DND-41 (cell line): ENCODE data around the gene TUFT1.

Experiments used
- ATAC-seq: fragments of 200-7000 bp; cut with Tn5 transposase; 3 replicates; pipeline ENCODE4 v1.9.1; 2021; ENCODE audit warnings: low read depth; ENCODE audit not compliant: insufficient read depth
- DNase-seq: peaks from one replicate; pipeline ENCODE4 v3.0.0-alpha.2; 2020
- H2AFZ ChIP-seq: 2 replicates; pipeline ENCODE4 v1.6.0; 2012; ENCODE audit warnings: low read depth, low read length
- H3K27ac ChIP-seq: 2 replicates; pipeline ENCODE4 v1.5.1; 2012; ENCODE audit warnings: low read length, inconsistent platforms
- H3K27me3 ChIP-seq: fragments of 200-600 bp; sonication (generic); 2 replicates; pipeline ENCODE4 v1.6.0; 2012; ENCODE audit warnings: low read length, mild to moderate bottlenecking, inconsistent platforms; ENCODE audit not compliant: insufficient read depth, poor library complexity
- H3K36me3 ChIP-seq: 2 replicates; pipeline ENCODE4 v1.5.1; 2012; ENCODE audit warnings: low read length, inconsistent platforms; ENCODE audit not compliant: insufficient read depth
- H3K4me1 ChIP-seq: 2 replicates; pipeline ENCODE4 v1.5.1; 2012; ENCODE audit warnings: mild to moderate bottlenecking, low read length; ENCODE audit not compliant: insufficient read depth
- H3K4me2 ChIP-seq: 2 replicates; pipeline ENCODE4 v1.6.0; 2012; ENCODE audit warnings: mild to moderate bottlenecking, moderate library complexity, low read length, inconsistent platforms; ENCODE audit not compliant: insufficient read depth
- H3K4me3 ChIP-seq, 2 experiments: fragments of 200-600 bp in 1 of 2; shearing (Covaris generic) in 1 of 2; 2 replicates each; pipeline ENCODE4 v1.5.1; 2012 to 2016; ENCODE audit warnings: inconsistent platforms in 2 of 2, low read length in 2 of 2, mild to moderate bottlenecking in 2 of 2, low read depth in 1 of 2, moderate library complexity in 1 of 2
- H3K79me2 ChIP-seq: 2 replicates; pipeline ENCODE4 v1.6.0; 2012; ENCODE audit warnings: low read length, inconsistent platforms; ENCODE audit not compliant: insufficient read depth
- H3K9ac ChIP-seq: 2 replicates; pipeline ENCODE4 v1.6.0; 2012; ENCODE audit warnings: low read depth, mild to moderate bottlenecking, inconsistent platforms, low read length, moderate library complexity
- H3K9me3 ChIP-seq: 2 replicates; pipeline ENCODE4 v1.5.1; 2012; ENCODE audit warnings: low read length, moderate library complexity, mild to moderate bottlenecking, inconsistent platforms; ENCODE audit not compliant: insufficient read depth, severe bottlenecking
- H4K20me1 ChIP-seq: 2 replicates; pipeline ENCODE4 v1.6.0; 2012; ENCODE audit warnings: low read length; ENCODE audit not compliant: insufficient read depth
- EZH2 ChIP-seq: IDR thresholded peaks from 3 replicates; pipeline ENCODE4 v1.6.1; 2012; ENCODE audit warnings: borderline replicate concordance, low read depth, mild to moderate bottlenecking, moderate library complexity, low read length, inconsistent platforms; ENCODE audit not compliant: severe bottlenecking
- TF ChIP-seq, protein P1 (sequence below): IDR thresholded peaks from 2 replicates; pipeline ENCODE4 v1.5.1; 2012; ENCODE audit warnings: borderline replicate concordance, low read length, moderate library complexity, mild to moderate bottlenecking; ENCODE audit not compliant: poor library complexity, severe bottlenecking; ENCODE audit errors: extremely low read depth

TUFT1 gene

DNA sequence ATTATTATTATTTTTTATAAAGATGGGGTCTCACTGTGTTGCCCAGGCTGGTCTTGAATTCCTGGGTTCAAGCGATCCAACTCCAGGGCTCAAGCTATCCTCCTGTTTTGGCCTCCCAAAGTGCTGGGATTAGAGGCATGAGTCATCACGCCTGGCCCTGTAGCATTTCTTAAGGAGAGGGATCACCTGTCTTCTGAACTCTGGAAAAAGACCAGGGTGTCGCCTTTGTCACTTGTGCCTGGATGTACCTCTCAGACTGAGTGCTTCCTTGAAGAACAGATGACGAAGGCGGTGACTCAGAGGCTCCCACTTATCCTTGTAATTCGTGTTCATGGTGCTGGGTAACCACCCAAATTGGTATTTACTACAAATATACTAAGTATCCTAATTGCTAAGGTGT lies 31.3 kb upstream of the TUFT1 start:
- Histone ChIP-seq H3K27me3 (no peaks in the 10 kb centered on the region), H3K4me3 (no peak overlapping the region), H2AFZ (no peak overlapping the region), H3K27ac (no peak overlapping the region), H3K79me2 (no peaks in the 10 kb centered on the region), H3K36me3 (no peaks in the 10 kb centered on the region), H3K9me3 (no peaks in the 10 kb centered on the region), H3K4me1 (peaks cover 29% of the 10 kb centered on the region), H4K20me1 (no peaks in the 10 kb centered on the region), H3K4me2 (no peak overlapping the region), H3K9ac (no peak overlapping the region)
- DNase-seq (no peak), ATAC-seq (no peak)
- no peak for TF ChIP-seq EZH2
- TF ChIP-seq, protein P1, sequence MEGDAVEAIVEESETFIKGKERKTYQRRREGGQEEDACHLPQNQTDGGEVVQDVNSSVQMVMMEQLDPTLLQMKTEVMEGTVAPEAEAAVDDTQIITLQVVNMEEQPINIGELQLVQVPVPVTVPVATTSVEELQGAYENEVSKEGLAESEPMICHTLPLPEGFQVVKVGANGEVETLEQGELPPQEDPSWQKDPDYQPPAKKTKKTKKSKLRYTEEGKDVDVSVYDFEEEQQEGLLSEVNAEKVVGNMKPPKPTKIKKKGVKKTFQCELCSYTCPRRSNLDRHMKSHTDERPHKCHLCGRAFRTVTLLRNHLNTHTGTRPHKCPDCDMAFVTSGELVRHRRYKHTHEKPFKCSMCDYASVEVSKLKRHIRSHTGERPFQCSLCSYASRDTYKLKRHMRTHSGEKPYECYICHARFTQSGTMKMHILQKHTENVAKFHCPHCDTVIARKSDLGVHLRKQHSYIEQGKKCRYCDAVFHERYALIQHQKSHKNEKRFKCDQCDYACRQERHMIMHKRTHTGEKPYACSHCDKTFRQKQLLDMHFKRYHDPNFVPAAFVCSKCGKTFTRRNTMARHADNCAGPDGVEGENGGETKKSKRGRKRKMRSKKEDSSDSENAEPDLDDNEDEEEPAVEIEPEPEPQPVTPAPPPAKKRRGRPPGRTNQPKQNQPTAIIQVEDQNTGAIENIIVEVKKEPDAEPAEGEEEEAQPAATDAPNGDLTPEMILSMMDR, result no peak

DNA sequence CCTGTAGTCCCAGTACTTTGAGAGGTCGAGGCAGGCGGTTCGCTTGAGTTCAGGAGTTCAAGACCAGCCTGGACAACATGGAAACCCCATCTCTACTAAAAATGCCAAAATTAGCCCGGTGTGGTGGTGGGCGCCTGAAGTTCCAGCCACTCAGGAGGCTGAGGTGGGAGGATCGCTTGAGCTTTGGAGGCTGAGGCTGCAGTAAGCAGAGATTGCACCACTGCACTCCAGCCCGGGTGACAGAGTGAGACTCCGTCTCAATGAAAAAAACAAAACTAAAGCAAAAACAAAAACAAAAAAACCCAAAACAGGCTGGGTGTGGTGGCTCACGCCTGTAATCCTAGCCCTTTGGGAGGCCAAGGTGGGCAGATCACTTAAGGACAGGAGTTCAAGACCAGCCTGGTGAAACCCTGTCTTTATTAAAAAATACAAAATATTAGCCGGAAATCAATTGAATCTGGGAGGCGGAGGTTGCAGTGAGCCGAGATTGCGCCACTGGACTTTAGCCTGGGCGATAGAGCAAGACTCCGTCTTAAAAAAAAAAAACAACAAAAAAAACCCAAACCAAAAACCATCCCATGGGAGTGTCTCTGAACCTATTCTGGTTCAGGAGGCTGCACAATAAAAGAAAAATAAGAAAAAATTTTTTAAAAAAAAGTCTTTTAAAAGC lies 30.6 kb upstream of the TUFT1 start:
- Histone ChIP-seq H3K79me2 (no peaks in the 10 kb centered on the region), H3K27me3 (no peaks in the 10 kb centered on the region), H3K9ac (no peak overlapping the region), H3K4me3 (no peak overlapping the region), H4K20me1 (no peaks in the 10 kb centered on the region), H3K4me2 (0 out of 2 replicates have a peak overlapping the region, but pooled peaks have one; percentile 89), H2AFZ (no peak overlapping the region; the same call in 1 of the 2 replicates), H3K36me3 (no peaks in the 10 kb centered on the region), H3K27ac (no peak overlapping the region), H3K9me3 (no peaks in the 10 kb centered on the region), H3K4me1 (peaks cover 29% of the 10 kb centered on the region)
- no peak for TF ChIP-seq EZH2
- TF ChIP-seq, protein P1, result no peak
- DNase-seq (no peak), ATAC-seq (no peak)

DNA sequence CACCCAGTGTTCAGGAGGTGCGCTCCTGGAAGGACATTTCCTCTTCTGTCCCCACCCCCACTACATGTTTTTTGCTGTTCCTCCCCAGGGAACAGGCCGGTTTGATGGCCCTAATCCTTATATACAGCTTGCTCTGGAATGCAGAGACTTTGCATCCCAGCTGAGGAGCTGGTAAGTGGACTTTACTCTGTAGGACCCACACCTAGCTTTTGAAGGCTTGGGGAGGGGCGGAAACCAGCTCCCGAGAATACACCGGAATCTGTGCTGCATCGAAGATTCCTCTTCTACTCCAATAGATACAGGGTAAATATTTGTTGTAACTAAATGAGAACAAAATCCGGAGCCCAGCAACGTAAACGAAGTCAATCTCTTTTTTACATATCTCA lies 30.1 kb upstream of the TUFT1 start:
- H3K27me3 ChIP-seq, result no peaks in the 10 kb centered on the region
- H4K20me1 ChIP-seq, result no peaks in the 10 kb centered on the region
- peak overlapping the region; percentile 78 for H2AFZ ChIP-seq
- ATAC-seq (no peak), DNase-seq (no peak)
- TF ChIP-seq EZH2, result no peak
- TF ChIP-seq, protein P1, result no peak
- H3K9ac ChIP-seq, result peak overlapping the region; percentile 64
- peaks cover 29% of the 10 kb centered on the region for H3K4me1 ChIP-seq
- H3K4me3 ChIP-seq, result peak overlapping the region in 1 of 2 experiments; percentile 67; a peak in 2 of 4 replicates
- H3K36me3 ChIP-seq, result no peaks in the 10 kb centered on the region
- peak overlapping the region; percentile 89 for H3K4me2 ChIP-seq
- no peaks in the 10 kb centered on the region for H3K79me2 ChIP-seq
- no peaks in the 10 kb centered on the region for H3K9me3 ChIP-seq
- H3K27ac ChIP-seq, result no peak overlapping the region
